Stimulated activated naive CD8-positive, alpha-beta T cell treated with anti-CD3 and anti-CD28 coated beads, Interleukin-15, Interleukin-2, amounts not matched to agents 100 ng/mL and 50 ng/mL, for 24 hours (primary cell): Measurements from ENCODE around the gene USH1C.

Experiments
- H3K27ac Mint-ChIP-seq: one replicate; pipeline ENCODE4 v1.8.0; 2021; ENCODE audit warnings: mild to moderate bottlenecking, mixed read lengths
- H3K27me3 Mint-ChIP-seq: one replicate; pipeline ENCODE4 v1.8.0; 2021; ENCODE audit warnings: mixed read lengths
- H3K36me3 Mint-ChIP-seq: one replicate; pipeline ENCODE4 v1.8.0; 2021; ENCODE audit warnings: low read depth, mixed read lengths
- H3K4me1 Mint-ChIP-seq: one replicate; pipeline ENCODE4 v1.8.0; 2021; ENCODE audit warnings: low read depth, mixed read lengths
- H3K4me3 Mint-ChIP-seq: one replicate; pipeline ENCODE4 v1.8.0; 2021; ENCODE audit warnings: mild to moderate bottlenecking, mixed read lengths
- H3K9me3 Mint-ChIP-seq: one replicate; pipeline ENCODE4 v1.8.0; 2021; ENCODE audit warnings: mixed read lengths

Gene USH1C

DNA sequence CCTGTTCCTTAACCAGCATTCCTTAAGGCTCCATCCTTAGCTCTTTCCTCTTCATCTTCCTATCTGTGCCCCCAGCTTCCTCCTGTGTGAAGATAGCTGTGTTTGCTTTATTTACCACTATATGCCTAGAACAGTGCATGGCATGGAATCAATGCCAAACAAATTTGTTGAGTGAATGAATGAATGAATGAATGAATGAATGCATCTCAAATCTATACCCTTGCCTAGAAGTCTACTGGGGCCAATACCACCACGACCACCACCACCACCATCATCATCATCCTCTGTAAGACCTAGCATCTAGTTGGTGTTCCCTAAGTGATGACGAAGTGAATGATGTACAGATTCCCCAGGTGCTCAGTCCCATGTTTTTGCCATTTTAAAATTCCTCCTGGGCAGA is 2.0 kb upstream of the USH1C start:
- Mint-ChIP-seq H3K4me1 (peaks cover 11% of the 10 kb centered on the region), H3K27me3 (peaks cover 52% of the 10 kb centered on the region), H3K4me3 (no peak overlapping the region), H3K9me3 (no peaks in the 10 kb centered on the region), H3K27ac (no peak overlapping the region), H3K36me3 (no peaks in the 10 kb centered on the region)

DNA sequence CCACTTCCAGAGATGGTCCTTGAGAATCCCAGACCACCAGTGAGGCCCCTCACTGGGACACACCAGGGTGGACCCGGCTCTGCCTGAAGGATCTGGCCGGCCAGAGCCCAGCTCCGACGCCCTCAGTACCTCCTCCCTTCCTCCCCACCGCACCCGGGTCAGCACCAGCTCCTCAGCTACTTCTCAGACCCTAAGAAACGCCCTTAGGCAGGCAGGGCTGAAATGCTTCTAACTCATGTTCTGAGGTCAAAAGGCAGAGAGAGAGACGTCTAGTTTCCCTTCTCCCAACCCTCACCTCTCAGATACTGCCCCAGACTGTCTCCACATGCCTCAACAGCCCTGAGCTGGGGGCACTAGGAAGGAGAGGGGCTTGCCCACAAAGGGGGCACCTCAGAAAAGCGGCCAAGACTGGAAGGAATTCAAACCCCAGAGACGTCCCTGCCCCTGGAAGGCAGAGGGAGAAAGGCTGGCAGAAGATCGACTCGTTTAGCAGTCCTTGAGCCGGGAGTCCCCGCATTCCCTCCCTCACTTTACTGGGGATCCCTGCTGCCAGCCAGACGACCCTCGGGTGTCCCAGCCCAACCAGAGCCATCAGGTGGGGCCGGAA is 539 bp downstream of the USH1C start:
- Mint-ChIP-seq H3K9me3 (no peaks in the 10 kb centered on the region), H3K27me3 (peaks cover 45% of the 10 kb centered on the region), H3K36me3 (no peaks in the 10 kb centered on the region), H3K4me1 (no peaks in the 10 kb centered on the region), H3K27ac (no peak overlapping the region), H3K4me3 (no peak overlapping the region)

DNA sequence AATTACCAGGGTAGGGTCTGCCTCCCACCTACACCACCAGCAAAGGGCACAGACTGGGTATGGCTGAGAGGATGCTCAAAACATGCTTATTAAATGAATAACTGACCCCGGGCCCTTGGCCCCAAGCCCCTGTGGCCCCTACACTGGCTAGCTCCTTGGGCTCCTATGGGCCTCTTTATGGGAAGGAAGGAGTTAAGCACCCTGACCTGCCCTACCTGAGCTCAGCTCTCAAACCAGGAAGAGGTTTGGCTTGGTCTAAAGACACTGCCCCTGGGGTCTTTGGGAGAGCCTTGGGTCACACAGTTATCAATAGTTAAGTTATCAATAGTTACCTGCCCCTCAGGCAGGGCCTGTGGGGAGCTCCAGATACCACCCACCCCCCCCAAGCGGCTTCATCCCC is 1.2 kb downstream of the USH1C start:
- no peak overlapping the region for H3K27ac Mint-ChIP-seq
- no peak overlapping the region for H3K4me3 Mint-ChIP-seq
- no peaks in the 10 kb centered on the region for H3K4me1 Mint-ChIP-seq
- H3K27me3 Mint-ChIP-seq: peaks cover 42% of the 10 kb centered on the region
- H3K36me3 Mint-ChIP-seq: no peaks in the 10 kb centered on the region
- H3K9me3 Mint-ChIP-seq: no peaks in the 10 kb centered on the region

DNA sequence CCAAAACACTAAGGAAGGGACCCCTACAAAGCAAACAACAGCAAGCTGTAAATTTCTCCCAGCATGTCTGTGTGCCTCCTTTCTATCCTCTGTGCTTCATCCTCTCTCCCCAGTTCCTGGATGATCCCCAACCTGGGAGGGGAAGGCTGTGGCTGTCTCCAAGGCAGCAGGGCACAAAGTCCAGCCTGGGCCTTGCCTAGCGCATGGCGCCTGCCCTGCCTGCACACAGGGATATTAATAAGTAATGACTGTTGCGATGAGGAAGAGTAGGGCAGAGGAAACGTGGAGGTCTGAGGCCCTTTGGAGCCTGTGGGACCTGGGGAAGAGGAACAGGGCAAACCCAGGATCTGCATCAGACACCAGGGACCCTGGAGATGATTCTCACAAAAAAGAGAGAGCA is 2.0 kb downstream of the USH1C start:
- peaks cover 36% of the 10 kb centered on the region for H3K27me3 Mint-ChIP-seq
- no peak overlapping the region for H3K27ac Mint-ChIP-seq
- no peaks in the 10 kb centered on the region for H3K4me1 Mint-ChIP-seq
- no peak overlapping the region for H3K4me3 Mint-ChIP-seq
- no peaks in the 10 kb centered on the region for H3K36me3 Mint-ChIP-seq
- H3K9me3 Mint-ChIP-seq: no peaks in the 10 kb centered on the region

DNA sequence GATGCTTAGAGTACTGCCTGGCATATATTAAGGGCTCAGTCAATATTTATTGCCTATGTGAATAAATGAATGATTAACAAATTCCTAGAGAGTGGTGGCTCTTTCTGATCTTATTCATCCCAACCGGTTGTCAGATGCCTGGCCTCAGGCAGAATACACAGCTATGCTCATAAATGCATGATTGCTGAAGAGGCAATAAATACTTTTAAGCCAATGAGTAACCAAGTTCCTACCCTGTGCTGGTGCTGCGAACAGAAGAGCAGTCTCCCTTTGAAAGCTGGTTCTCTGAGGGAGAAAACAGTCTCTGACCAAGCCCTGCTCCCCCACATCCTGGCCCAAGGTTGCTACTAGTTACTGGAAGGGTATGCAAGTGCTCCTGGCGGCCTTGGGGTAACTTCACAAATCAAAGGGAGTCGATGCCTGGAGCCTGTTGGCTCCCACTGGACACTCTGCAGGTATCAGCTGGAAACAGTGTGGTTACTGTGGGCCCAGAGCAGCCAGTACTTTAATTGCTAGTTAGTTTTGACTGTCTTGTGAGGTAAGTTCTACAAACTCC is 2.8 kb downstream of the USH1C start:
- Mint-ChIP-seq H3K4me1 (no peaks in the 10 kb centered on the region), H3K4me3 (no peak overlapping the region), H3K9me3 (no peaks in the 10 kb centered on the region), H3K36me3 (no peaks in the 10 kb centered on the region), H3K27me3 (peaks cover 28% of the 10 kb centered on the region), H3K27ac (no peak overlapping the region)

DNA sequence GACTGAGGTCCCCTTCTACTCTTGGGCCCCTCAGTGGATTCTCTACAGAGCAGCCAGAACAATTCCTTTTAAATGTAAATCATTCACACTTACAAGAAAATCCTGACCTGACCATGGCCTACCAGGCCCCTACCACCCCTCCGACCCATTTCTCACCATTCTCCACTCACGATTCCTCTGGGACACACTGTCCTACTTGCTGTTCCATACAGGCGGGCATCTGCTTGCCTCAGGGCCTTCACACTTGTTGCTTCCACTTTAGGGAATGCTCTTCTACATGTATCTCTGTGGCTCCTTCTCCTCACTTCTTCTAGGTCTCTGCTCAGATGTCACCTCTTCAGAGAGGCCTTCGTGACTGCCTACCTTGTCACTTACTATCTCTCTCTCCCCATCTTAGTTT is 3.4 kb downstream of the USH1C start:
- H3K4me3 Mint-ChIP-seq: no peak overlapping the region
- H3K9me3 Mint-ChIP-seq: no peaks in the 10 kb centered on the region
- H3K36me3 Mint-ChIP-seq: no peaks in the 10 kb centered on the region
- H3K4me1 Mint-ChIP-seq: no peaks in the 10 kb centered on the region
- no peak overlapping the region for H3K27ac Mint-ChIP-seq
- peaks cover 22% of the 10 kb centered on the region for H3K27me3 Mint-ChIP-seq

DNA sequence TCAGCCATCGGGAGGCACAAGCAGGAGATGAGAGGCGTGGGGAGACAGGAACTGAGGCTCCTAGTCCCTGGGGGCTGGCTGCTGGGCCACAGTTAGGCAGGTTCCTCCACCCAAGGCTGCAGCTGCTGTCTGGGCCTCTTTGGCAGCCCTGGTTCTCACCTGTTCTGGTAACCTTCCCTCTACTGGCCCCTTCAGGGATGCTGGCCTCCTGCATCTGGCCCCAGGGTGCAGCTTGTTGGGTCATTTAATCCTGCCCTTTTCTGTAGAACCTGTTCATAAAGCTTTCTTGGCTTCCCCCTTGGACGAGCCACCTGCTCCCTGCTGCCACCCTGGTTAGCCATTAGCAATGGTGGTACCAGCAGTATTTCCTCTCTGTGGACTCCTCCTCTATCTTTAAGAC is 5.5 kb downstream of the USH1C start:
- no peak overlapping the region for H3K4me3 Mint-ChIP-seq
- H3K4me1 Mint-ChIP-seq: no peaks in the 10 kb centered on the region
- no peaks in the 10 kb centered on the region for H3K36me3 Mint-ChIP-seq
- no peak overlapping the region for H3K27ac Mint-ChIP-seq
- peaks cover 9% of the 10 kb centered on the region for H3K27me3 Mint-ChIP-seq
- no peaks in the 10 kb centered on the region for H3K9me3 Mint-ChIP-seq

DNA sequence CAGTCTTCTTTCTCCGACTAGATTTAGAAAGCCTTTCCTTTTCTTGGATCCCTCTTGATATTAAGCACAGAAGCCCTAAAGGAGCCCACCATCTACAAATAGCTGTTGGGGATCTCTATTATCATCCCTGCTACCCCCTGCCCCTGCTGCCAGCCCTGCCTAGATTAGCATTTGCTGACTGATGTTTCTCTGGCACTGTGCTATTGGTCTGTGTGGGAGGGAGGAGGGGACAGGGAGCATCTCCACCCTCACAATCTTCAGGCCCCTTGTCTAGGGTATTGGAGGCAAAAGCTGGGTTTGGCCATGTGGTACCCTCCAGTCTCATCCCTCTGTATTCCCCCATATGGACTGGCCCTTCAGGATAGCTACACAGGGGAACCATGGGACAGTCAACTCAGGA is 6.2 kb downstream of the USH1C start:
- no peaks in the 10 kb centered on the region for H3K36me3 Mint-ChIP-seq
- no peak overlapping the region for H3K27ac Mint-ChIP-seq
- peaks cover 9% of the 10 kb centered on the region for H3K27me3 Mint-ChIP-seq
- no peaks in the 10 kb centered on the region for H3K9me3 Mint-ChIP-seq
- no peaks in the 10 kb centered on the region for H3K4me1 Mint-ChIP-seq
- H3K4me3 Mint-ChIP-seq: no peak overlapping the region

DNA sequence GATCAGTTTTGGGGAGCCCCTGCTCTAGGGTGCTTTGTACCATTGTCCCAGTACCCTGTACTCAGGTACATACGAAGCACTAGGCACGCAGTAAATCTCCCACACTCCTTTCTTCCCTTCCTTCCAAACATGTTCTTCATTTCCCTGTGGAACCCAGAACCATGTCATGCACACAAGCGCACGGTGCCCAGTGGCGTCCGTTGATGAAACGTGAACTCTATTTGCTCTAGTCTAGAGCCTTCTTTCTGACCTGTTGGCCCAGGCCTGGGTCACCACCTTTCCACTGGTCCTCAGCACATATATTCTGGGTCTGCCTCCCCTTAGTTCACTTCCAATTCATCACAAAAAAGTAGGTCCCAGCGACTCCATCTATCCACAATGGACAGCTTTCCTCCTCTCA is 7.0 kb downstream of the USH1C start:
- Mint-ChIP-seq H3K4me3 (no peak overlapping the region), H3K4me1 (no peaks in the 10 kb centered on the region), H3K27ac (no peak overlapping the region), H3K27me3 (peaks cover 3% of the 10 kb centered on the region), H3K9me3 (no peaks in the 10 kb centered on the region), H3K36me3 (no peaks in the 10 kb centered on the region)

DNA sequence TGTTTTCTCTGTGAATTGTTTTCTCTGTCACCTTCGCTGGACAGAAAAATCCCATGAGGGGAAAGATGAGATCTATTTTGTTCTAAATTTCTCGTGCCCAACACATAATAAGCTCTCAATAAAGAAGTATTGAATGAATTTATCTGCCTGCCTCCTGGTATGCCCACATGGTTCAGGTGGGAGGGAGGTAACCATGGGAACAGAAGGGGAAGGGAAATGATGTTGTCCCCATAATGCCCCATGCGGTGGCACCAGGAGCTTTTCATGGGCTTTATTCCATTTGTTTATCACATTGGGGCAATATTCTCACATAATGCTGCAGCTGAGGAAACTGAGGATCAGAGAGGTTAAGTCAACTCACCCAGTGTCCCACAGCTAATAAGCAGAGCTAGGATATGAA is 8.7 kb downstream of the USH1C start:
- no peaks in the 10 kb centered on the region for H3K9me3 Mint-ChIP-seq
- no peak overlapping the region for H3K27ac Mint-ChIP-seq
- no peak overlapping the region for H3K4me3 Mint-ChIP-seq
- H3K36me3 Mint-ChIP-seq: no peaks in the 10 kb centered on the region
- no peaks in the 10 kb centered on the region for H3K4me1 Mint-ChIP-seq
- no peaks in the 10 kb centered on the region for H3K27me3 Mint-ChIP-seq

DNA sequence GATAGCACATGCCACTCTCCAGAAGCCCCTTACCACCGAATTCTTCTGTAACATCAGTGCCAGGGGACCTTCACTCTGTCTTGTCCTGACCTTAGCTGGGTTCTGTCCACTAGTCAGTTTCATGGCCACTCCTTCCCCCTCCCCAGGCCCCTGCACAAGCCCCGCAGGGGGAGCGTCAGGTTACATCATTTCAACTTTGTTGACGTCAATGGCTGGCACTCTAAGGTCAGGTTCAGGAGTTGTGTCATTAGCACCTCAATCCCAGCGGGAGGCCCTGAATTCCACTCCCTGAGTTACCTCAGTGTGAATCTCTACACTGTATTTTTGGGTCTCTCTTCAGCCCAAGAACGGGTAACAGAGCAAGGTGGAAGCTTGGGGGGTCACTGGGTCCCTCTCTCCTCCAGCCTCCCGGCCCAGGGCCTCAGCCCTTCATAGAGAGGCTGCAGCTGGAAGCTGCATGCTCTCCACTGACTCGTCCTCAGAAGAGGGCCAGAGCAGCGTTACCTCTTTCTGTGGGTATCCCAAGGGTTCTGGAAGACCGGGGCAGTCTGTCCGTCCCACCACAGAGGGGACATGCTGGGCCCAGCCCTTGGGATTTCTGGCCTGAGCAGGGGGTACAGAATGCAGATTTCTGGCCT is 10.3 kb downstream of the USH1C start:
- Mint-ChIP-seq H3K27ac (no peak overlapping the region), H3K36me3 (no peaks in the 10 kb centered on the region)

DNA sequence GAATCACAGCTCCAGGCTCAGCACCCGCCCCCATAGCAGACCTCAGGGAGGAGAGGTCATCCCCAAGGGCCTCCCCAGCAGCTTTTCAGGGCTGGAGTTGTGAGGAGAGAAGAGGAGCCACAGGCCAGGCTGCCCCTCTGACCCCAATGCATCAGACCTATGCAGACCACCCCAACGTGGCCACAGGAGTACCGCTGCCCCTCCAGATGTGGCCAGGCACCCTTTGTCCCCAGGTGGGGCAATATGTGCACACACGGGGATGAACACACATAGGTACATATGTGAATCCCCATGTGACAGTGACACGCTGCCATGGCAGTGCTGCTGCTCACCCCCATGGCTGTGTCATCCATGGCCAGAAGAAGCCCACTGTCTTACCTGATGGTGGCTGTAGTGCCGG is 10.9 kb downstream of the USH1C start:
- H3K36me3 Mint-ChIP-seq: no peaks in the 10 kb centered on the region
- no peak overlapping the region for H3K27ac Mint-ChIP-seq
- H3K9me3 Mint-ChIP-seq: no peaks in the 10 kb centered on the region
- no peak overlapping the region for H3K4me3 Mint-ChIP-seq
- H3K4me1 Mint-ChIP-seq: no peaks in the 10 kb centered on the region
- H3K27me3 Mint-ChIP-seq: no peaks in the 10 kb centered on the region

More for the DNA sequence above, 10.3 kb downstream of the USH1C start:
- no peaks in the 10 kb centered on the region for H3K4me1 Mint-ChIP-seq
- H3K4me3 Mint-ChIP-seq: no peak overlapping the region
- H3K9me3 Mint-ChIP-seq: no peaks in the 10 kb centered on the region
- no peaks in the 10 kb centered on the region for H3K27me3 Mint-ChIP-seq

DNA sequence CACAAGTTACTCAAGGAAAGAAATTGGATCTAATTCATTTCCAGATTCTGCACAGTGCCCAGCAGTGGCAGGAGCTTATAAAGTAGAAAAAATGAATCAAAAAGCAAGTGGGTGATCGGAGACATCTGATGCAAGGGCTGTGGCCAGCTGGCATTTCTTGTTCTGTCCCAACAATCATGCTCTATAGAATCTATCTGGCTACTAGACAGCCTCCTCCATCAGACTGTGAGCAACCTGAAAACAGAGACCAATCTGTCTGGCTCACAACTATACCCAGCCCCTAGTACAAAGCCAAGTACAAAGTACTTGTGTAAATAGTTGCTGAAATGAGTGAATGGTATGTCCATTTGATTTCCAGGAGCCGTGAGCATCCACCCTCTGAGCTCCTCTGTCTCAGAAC is 11.4 kb downstream of the USH1C start:
- Mint-ChIP-seq H3K36me3 (no peaks in the 10 kb centered on the region), H3K27me3 (no peaks in the 10 kb centered on the region), H3K4me1 (no peaks in the 10 kb centered on the region), H3K9me3 (no peaks in the 10 kb centered on the region), H3K4me3 (no peak overlapping the region), H3K27ac (no peak overlapping the region)

DNA sequence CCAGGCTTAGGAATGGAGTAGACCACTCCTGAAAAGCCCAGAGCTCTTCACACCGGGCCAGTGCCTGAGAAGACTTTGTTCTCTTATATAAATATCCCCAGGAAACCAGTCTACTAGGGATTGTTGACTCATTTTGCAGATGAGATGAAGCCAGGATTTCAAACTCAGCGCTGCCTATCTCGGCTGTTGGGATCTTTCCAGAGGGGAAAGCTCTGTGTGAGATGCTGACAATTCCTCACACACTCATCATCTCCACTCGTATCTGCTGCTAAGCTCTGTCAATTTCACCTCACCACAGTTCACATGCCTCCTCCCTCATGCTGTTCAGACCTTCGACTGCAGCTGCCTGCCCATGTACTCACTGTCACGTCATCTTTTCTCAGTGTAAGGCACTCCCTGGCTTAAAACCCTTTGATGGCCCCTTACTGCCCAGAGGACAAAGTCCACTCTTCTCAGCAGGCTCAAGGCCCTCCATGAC is 12.5 kb downstream of the USH1C start:
- H3K27me3 Mint-ChIP-seq: no peaks in the 10 kb centered on the region
- H3K36me3 Mint-ChIP-seq: no peaks in the 10 kb centered on the region
- H3K9me3 Mint-ChIP-seq: no peaks in the 10 kb centered on the region
- H3K27ac Mint-ChIP-seq: no peak overlapping the region
- H3K4me1 Mint-ChIP-seq: no peaks in the 10 kb centered on the region
- H3K4me3 Mint-ChIP-seq: no peak overlapping the region

DNA sequence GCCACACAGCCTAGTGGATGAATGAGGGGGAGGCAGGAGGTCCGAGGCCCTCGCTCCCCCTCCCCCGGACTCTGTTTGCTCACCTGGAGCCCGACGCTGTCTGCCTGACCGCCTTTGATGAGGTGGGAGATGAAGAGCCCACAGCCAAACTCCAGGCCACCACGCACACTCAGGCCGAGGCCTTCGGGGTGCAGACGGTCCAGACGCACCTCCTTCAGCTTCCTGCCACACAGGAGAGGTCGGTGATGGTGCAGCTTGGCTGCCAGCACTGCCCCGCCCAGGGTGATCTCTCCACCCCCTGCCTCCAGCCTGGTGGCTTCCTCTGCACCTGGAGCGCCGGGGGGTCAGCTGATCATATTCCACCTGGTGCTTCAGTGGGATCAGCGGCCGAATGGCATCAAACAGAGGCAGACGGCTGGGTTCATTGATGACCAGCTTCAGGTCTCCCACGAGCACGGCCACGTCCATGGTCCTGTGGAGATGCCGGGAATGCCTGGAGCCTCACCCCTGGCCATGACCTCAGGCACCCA is 13.1 kb downstream of the USH1C start:
- Mint-ChIP-seq H3K27ac (no peak overlapping the region), H3K9me3 (no peaks in the 10 kb centered on the region), H3K27me3 (no peaks in the 10 kb centered on the region), H3K4me1 (no peaks in the 10 kb centered on the region), H3K36me3 (no peaks in the 10 kb centered on the region), H3K4me3 (no peak overlapping the region)

DNA sequence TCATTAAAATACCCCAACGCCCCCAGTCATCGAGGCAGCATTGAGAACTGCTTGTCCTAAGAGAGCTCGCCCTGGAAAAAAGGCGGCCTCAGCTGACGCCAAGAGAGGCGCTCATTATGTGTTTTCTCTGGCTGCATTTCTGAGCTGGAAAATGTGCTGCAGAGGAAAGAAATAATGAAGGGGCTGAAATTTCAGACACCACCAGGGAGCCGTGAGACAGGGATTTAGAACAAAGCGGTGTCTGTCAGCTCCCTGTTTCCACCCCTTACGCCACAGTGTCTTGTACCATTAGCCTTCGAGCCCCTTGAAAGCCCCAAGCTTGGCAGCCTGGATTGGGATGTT is 14.4 kb downstream of the USH1C start:
- Mint-ChIP-seq H3K9me3 (no peaks in the 10 kb centered on the region), H3K27me3 (no peaks in the 10 kb centered on the region), H3K36me3 (no peaks in the 10 kb centered on the region), H3K27ac (no peak overlapping the region), H3K4me3 (no peak overlapping the region), H3K4me1 (no peaks in the 10 kb centered on the region)
